H54 (cell line): ENCODE data around the gene NEFH.

Experiments used
- DNase-seq: peaks from one replicate; pipeline ENCODE4 v3.0.0; 2011; ENCODE audit warnings: low spot score, mixed read lengths; ENCODE audit not compliant: insufficient read length
- FAIRE-seq: peaks from 3 replicates; lab custom pipeline; 2011; peaks lifted over from hg19 to GRCh38; lab: Jason Lieb, UNC
- POLR2A ChIP-seq: IDR thresholded peaks from 2 replicates; pipeline ENCODE4 v1.6.1; 2011; ENCODE audit warnings: low read depth, mild to moderate bottlenecking, low read length

NEFH gene

GRCh38 chr22:29499852-29500251 lies 19.8 kb downstream of the NEFH start:
- no peak for TF ChIP-seq POLR2A
- DNase-seq: no peak
- FAIRE-seq: no peak

DNA sequence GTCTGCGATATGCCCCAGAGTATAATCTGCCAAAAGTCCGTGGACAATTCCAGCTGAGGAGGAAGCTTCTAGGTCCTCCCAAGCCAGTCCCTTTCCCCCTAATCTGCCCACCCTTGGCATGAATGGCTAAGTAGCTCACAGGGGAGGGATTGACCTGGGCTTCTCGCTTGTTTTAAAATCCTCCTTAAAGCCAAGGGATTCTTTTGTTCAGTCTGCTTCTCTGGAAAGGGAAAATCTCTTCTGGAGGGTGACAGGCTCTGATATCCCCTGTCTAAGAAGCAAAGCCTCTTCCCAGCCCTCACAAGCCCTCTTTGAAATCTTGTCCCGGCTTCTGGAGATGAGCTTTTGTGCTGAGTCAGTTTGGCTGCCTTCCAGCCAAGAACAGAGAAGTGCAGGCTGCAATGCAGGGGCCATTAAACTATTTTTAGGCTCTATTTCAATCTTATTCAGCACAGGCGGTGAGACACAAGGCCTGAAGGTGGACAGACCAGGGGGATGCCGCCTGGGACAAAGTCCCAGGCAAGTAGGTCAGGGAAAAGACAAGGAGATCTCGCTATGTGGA lies 23.9 kb downstream of the NEFH start:
- no peak for TF ChIP-seq POLR2A
- FAIRE-seq (no peak), DNase-seq (no peak)

DNA sequence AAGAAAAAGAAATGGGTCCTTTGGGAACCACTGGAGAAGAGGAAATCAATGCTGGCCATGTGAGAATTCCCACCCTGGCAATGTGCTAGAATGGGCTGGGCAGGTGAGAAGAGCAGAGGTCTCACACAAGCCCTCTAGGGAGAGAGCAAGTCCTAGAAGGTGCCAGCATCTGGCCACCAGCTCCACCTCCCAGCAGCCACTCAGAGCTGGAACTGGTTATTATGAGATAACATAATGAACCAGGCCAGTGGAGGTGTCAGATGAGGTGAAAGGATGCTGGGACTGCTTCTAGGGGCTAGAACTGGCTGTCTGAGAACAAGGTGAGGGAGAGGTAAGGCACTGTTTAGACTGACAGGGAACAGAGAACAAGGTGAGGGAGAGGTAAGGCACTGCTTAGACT lies 29.3 kb downstream of the NEFH start:
- FAIRE-seq (no peak), DNase-seq (no peak)
- TF ChIP-seq POLR2A: no peak

- TF ChIP-seq POLR2A: no peak
- FAIRE-seq: no peak
- no peak for DNase-seq
Observed at GRCh38 chr22:29509815-29510214, 29.8 kb downstream of the NEFH start.

DNA sequence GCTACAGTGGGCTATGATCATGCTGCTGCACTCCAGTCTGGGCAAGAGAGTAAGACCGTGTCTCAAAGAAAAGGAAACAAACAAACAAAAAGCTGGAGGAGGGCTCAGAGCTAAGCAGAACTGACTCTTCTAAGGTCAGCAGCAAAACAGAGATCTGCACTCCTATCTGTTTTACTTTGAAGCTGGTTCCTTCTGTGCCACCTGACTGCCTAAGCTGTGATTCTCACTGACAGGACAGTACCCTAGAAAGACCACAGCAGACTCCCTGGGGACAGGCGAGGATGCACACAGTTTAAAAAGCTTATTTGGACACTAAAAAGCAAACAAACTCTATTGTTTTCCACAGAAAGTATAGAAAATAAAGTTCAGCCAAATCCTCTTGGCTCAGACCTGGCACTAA lies 30.5 kb downstream of the NEFH start:
- no peak for TF ChIP-seq POLR2A
- DNase-seq (no peak), FAIRE-seq (no peak)

DNA sequence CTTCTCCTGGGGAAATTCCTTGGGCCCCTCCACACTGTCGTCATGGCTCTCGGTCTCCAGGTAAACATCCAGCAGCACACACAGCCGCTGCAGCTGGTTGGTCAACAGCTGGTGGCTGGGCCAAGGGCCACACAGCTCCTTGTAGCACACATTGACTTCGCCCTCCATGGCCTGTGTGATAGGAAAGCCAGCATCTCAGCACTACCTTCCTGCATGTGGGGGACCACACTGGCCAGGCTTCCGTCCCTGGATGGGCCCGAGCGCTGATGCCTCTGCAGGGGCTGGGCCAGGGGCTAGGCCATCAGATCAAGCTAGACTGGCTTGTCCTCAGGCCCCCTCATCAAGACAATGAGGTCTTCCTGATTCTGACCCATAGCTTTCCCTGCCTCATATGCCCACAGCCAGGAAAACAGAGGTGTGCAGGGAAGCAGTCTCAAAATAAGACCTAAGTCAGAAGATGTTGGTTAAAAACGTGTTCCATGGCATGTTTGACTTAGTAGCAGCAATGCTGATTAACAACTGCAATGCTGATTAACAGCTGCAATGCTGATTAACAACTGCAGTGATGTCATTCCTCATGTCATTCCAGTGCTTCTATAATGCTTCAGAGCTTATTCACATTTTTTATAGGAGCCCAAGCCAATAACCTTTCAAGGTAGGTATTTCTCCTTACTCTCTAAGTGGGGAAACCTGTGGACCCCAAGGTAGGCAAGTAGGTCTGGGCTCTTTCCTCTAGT lies 31.3 kb downstream of the NEFH start:
- FAIRE-seq (no peak), DNase-seq (no peak)
- no peak for TF ChIP-seq POLR2A

DNA sequence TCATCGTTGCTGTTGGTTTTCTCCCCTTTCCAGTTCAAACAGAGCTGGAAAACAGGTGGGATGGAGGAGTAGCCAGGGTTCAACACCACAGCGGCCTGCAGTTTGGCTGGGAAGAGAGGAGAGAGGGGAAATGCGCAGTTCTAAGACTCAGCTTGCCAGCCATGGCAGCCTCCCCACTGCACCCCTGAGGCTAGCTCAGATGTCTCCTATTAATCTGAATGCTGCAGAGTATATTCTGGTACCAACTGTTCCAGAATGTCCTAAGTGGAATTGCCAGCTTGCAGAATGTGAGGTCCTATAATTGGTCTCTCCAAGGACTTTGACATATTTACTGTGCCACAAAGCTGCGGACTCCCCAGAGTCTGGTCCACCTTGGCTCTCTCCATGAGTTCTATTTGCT lies 32.0 kb downstream of the NEFH start:
- no peak for DNase-seq
- TF ChIP-seq POLR2A: no peak
- FAIRE-seq: no peak

DNA sequence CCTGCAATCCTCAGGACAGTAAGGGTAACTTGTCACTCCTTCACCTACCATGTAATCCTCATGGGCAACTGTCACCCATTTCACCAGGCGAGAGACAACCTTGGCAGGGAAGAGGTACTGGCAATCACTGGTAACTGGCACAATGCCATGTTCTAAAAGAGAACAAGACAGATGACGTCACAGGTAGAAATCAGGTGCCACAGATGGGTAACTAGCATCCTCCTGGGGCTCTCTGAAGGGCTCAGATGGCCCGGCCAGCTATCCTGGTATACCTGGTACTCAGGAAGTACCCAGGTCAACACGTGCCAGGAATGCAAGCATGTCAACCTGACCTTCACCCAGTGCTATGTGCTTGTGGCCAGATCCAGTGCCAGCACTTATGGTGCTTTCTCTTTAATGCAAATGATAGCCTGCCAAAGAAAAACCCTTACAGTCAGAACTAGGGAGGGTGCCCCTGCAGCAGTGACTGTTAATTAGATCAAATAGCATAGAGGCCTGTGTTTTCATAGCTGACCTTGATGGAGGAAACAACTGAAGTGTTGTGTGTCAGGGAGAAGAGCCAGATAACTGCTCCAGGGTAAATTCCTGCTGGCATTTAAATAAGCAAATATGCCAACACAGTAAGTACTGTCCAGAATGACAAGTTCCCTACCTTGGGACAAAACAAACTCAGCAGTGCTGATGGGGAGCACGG lies 37.3 kb downstream of the NEFH start:
- FAIRE-seq: no peak
- DNase-seq: no peak

GRCh38 chr22:29518427-29518826 lies 38.4 kb downstream of the NEFH start:
- no peak for FAIRE-seq

More for the DNA sequence above, 37.3 kb downstream of the NEFH start:
- no peak for TF ChIP-seq POLR2A

DNA sequence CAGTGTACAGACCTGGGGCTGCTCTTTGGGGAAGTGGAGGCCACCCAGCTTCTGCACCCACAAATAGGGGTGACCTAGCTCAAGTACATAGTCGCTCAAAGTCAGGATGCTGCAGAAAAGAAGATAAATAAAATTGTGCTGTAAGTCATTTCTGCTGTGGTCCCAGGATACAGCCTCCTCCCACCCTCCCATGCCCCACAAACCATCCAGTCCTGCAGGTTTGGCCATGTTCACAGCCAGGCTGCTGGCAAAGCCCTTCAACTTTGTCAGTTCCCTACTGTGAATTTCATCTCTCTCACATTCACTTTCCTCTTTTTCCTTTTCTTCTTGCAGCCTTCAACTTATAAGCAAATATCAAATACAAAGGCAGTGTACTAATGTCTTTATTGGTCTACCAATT lies 40.0 kb downstream of the NEFH start:
- FAIRE-seq (no peak), DNase-seq (no peak)
- no peak for TF ChIP-seq POLR2A

More at GRCh38 chr22:29518427-29518826, 38.4 kb downstream of the NEFH start:
- DNase-seq: no peak
- no peak for TF ChIP-seq POLR2A

- FAIRE-seq (peak; percentile 89), DNase-seq (peak; percentile 63)
- no peak for TF ChIP-seq POLR2A
Observed at GRCh38 chr22:29520851-29521250, 40.8 kb downstream of the NEFH start.

- no peak for TF ChIP-seq POLR2A
- no peak for FAIRE-seq
Observed at GRCh38 chr22:29521526-29521925, 41.5 kb downstream of the NEFH start.

GRCh38 chr22:29523761-29524160 lies 43.7 kb downstream of the NEFH start:
- TF ChIP-seq POLR2A: no peak
- DNase-seq (no peak), FAIRE-seq (no peak)

More at GRCh38 chr22:29521526-29521925, 41.5 kb downstream of the NEFH start:
- DNase-seq: no peak

- FAIRE-seq: no peak
- no peak for DNase-seq
- no peak for TF ChIP-seq POLR2A
Observed at GRCh38 chr22:29524442-29525191, 44.6 kb downstream of the NEFH start.

GRCh38 chr22:29528144-29528543 lies 48.1 kb downstream of the NEFH start:
- no peak for FAIRE-seq

More at GRCh38 chr22:29528144-29528543, 48.1 kb downstream of the NEFH start:
- DNase-seq: no peak
- TF ChIP-seq POLR2A: no peak
